Hepatocyte (in vitro differentiated cells): ENCODE data around the gene NINJ2. TPM values are rescaled to one million over a fixed set of nuclear protein-coding genes. Genes with fewer than 3 reads are reported as not detected.

Source experiments
- DNase-seq: peaks from one replicate; pipeline ENCODE4 v3.0.0-alpha.2; 2016; ENCODE audit warnings: low spot score
- H2AFZ ChIP-seq: fragments of 200-600 bp; sonication (generic); 2 replicates; pipeline ENCODE4 v1.6.0; 2016; ENCODE audit warnings: antibody characterized with exemption, mild to moderate bottlenecking
- H3K27ac ChIP-seq: fragments of 200-600 bp; sonication (generic); 2 replicates; pipeline ENCODE4 v1.5.1; 2016; ENCODE audit warnings: mild to moderate bottlenecking
- H3K27me3 ChIP-seq: fragments of 200-600 bp; sonication (generic); 2 replicates; pipeline ENCODE4 v1.6.1; 2016
- H3K36me3 ChIP-seq: fragments of 200-600 bp; sonication (generic); replicated peaks from 2 replicates; pipeline ENCODE4 v1.5.1; 2016; ENCODE audit warnings: low read depth; ENCODE audit not compliant: insufficient read depth
- H3K4me1 ChIP-seq: fragments of 200-600 bp; sonication (generic); 2 replicates; pipeline ENCODE4 v1.5.1; 2016; ENCODE audit warnings: mild to moderate bottlenecking, moderate library complexity; ENCODE audit not compliant: insufficient read depth
- H3K4me2 ChIP-seq: fragments of 200-600 bp; sonication (generic); 2 replicates; pipeline ENCODE4 v1.6.0; 2016
- H3K4me3 ChIP-seq: fragments of 200-600 bp; sonication (generic); 2 replicates; pipeline ENCODE4 v1.5.1; 2016; ENCODE audit warnings: mild to moderate bottlenecking
- H3K79me2 ChIP-seq: fragments of 200-600 bp; sonication (generic); 2 replicates; pipeline ENCODE4 v1.6.0; 2017; ENCODE audit warnings: mild to moderate bottlenecking
- H3K9me2 ChIP-seq: fragments of 200-600 bp; sonication (generic); replicated peaks from 2 replicates; pipeline ENCODE4 v1.6.0; 2017; ENCODE audit warnings: mild to moderate bottlenecking; ENCODE audit not compliant: insufficient read depth
- H3K9me3 ChIP-seq: fragments of 200-600 bp; sonication (generic); 2 replicates; pipeline ENCODE4 v1.5.1; 2016; ENCODE audit warnings: low read depth, mild to moderate bottlenecking
- H4K20me1 ChIP-seq: fragments of 200-600 bp; sonication (generic); 2 replicates; pipeline ENCODE4 v1.6.0; 2016; ENCODE audit warnings: mild to moderate bottlenecking; ENCODE audit not compliant: insufficient read depth, poor library complexity, severe bottlenecking
- CTCF ChIP-seq: fragments of 200-600 bp; sonication (generic); IDR thresholded peaks from 2 replicates; pipeline ENCODE4 v1.5.1; 2016; ENCODE audit warnings: antibody characterized with exemption, mild to moderate bottlenecking; ENCODE audit not compliant: poor library complexity
- EZH2 ChIP-seq: fragments of 200-600 bp; sonication (generic); IDR thresholded peaks from 2 replicates; pipeline ENCODE4 v1.6.1; 2016; ENCODE audit warnings: antibody characterized with exemption, mild to moderate bottlenecking, borderline replicate concordance
- EZH2phosphoT487 ChIP-seq: fragments of 200-600 bp; sonication (generic); IDR thresholded peaks from one replicate; pipeline ENCODE4 v1.6.1; 2018; ENCODE audit warnings: antibody characterized with exemption, mild to moderate bottlenecking, low read depth, moderate library complexity; ENCODE audit not compliant: unreplicated experiment, severe bottlenecking
- WGBS: methylation state at CpG from one replicate; pipeline ENCODE4 v1.1.6; 2016; ENCODE audit warnings: low lambda C conversion rate; ENCODE audit errors: missing lambda C conversion rate; 5-methylcytosine and 5-hydroxymethylcytosine counted together
- polyA plus RNA-seq: library from polyadenylated mRNA; unstranded; fragments of >200 nt; fragmentation: Nextera tagmentation; extraction: Ambion mirVana; gene quantifications from 2 replicates; pipeline ENCODE4 v1.2.1, GENCODE V29; 2016
- total RNA-seq: library from RNA; depleted of rRNA; stranded (reverse); fragments of >200 nt; gene quantifications from 2 replicates; pipeline ENCODE4 v1.2.3, GENCODE V29; 2014

The NINJ2 gene
- total and polyA plus RNA-seq, 2 experiments from 2014 or later = 0.70 to 2.1 TPM

DNA sequence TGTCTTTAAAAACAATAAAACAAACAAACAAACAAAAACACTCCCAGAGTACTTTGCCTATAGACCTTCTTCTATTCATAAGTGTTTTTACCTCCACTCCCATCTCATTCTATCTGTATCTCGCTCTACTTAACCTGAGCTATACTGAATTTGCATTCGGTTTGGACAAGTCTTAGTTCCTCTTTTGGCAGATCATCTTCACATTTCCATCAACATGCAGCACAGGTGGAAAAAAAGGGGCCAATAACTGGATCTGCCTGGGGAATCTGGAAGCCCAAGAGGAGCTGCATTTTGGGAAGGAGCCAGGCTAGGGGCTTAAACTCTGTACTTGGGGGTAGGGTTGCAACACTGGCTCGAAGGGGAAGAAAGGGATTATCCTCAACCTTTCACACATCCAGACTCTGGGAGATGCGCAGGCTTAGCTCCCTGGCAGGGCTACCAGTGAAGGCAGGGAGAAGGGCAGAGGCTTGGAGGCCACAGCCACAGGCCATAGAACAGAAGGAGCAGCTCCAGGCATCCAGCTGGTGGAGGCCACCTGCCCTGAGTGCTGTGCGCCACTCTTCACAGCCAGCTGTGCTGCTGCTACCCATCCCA, 4.1 kb downstream of the NINJ2 start:
- Histone ChIP-seq H3K4me1 (peaks cover 4% of the 10 kb centered on the region), H2AFZ (no peak overlapping the region), H3K9me3 (no peaks in the 10 kb centered on the region), H3K27ac (no peak overlapping the region), H3K9me2 (no peaks in the 10 kb centered on the region), H3K79me2 (no peaks in the 10 kb centered on the region), H3K4me2 (no peak overlapping the region), H3K27me3 (no peaks in the 10 kb centered on the region), H3K36me3 (no peaks in the 10 kb centered on the region), H4K20me1 (no peaks in the 10 kb centered on the region), H3K4me3 (no peak overlapping the region)
- WGBS = 86% methylated on average over 5 of the region's 5 CpGs
- no peak for TF ChIP-seq EZH2
- no peak for TF ChIP-seq EZH2phosphoT487
- TF ChIP-seq CTCF = no peak
- DNase-seq = no peak

GRCh38 chr12:650983-651382, 12.3 kb downstream of the NINJ2 start:
- H3K9me3 ChIP-seq = no peaks in the 10 kb centered on the region
- H3K9me2 ChIP-seq = no peaks in the 10 kb centered on the region
- H4K20me1 ChIP-seq = no peaks in the 10 kb centered on the region
- no peaks in the 10 kb centered on the region for H3K79me2 ChIP-seq
- no peak overlapping the region for H3K4me3 ChIP-seq
- WGBS = 82% methylated on average over 3 of the region's 3 CpGs
- no peaks in the 10 kb centered on the region for H3K27me3 ChIP-seq
- no peak overlapping the region for H3K4me2 ChIP-seq
- no peak overlapping the region for H2AFZ ChIP-seq
- no peak for DNase-seq
- H3K4me1 ChIP-seq = peaks cover 3% of the 10 kb centered on the region
- no peak overlapping the region for H3K27ac ChIP-seq
- H3K36me3 ChIP-seq = no peaks in the 10 kb centered on the region
- no peak for TF ChIP-seq CTCF
- TF ChIP-seq EZH2phosphoT487 = no peak
- no peak for TF ChIP-seq EZH2

GRCh38 chr12:647385-648085, 15.7 kb downstream of the NINJ2 start:
- TF ChIP-seq EZH2phosphoT487 = no peak
- TF ChIP-seq CTCF = no peak
- no peak overlapping the region for H3K27ac ChIP-seq
- H3K4me3 ChIP-seq = no peak overlapping the region
- H3K27me3 ChIP-seq = no peaks in the 10 kb centered on the region
- no peaks in the 10 kb centered on the region for H3K9me3 ChIP-seq
- no peak overlapping the region for H3K4me2 ChIP-seq
- no peaks in the 10 kb centered on the region for H3K9me2 ChIP-seq
- 79% methylated on average over 7 of the region's 7 CpGs for WGBS
- H3K79me2 ChIP-seq = no peaks in the 10 kb centered on the region
- H4K20me1 ChIP-seq = no peaks in the 10 kb centered on the region
- no peak overlapping the region for H2AFZ ChIP-seq
- no peak for DNase-seq
- no peaks in the 10 kb centered on the region for H3K36me3 ChIP-seq
- H3K4me1 ChIP-seq = peaks cover 27% of the 10 kb centered on the region
